GM12891 (cell line): Measurements from ENCODE around the gene IST1. TPM values are rescaled to one million over a fixed set of nuclear protein-coding genes. Genes with fewer than 3 reads are reported as not detected.
A peak's percentile ranks its signal among the peaks of the same experiment; 100 is the strongest.

ENCODE experiments used
- DNase-seq: peaks from one replicate; pipeline ENCODE4 v3.0.0; 2011; ENCODE audit warnings: low spot score; ENCODE audit not compliant: insufficient read length
- FAIRE-seq: peaks from 2 replicates; lab custom pipeline; 2011; peaks lifted over from hg19 to GRCh38; lab: Jason Lieb, UNC
- PAX5 ChIP-seq: IDR thresholded peaks from 2 replicates; pipeline ENCODE4 v1.6.1; 2011; ENCODE audit warnings: low read length, moderate library complexity, mild to moderate bottlenecking; ENCODE audit not compliant: insufficient read depth, severe bottlenecking
- POLR2A ChIP-seq: IDR thresholded peaks from 2 replicates; pipeline ENCODE4 v1.6.1; 2011; ENCODE audit warnings: low read depth, low read length, control low read depth
- POLR2AphosphoS5 ChIP-seq: IDR thresholded peaks from 2 replicates; pipeline ENCODE4 v1.6.1; 2011; ENCODE audit warnings: low read depth, low read length, control low read depth
- POU2F2 ChIP-seq: IDR thresholded peaks from 2 replicates; pipeline ENCODE4 v1.6.1; 2011; ENCODE audit warnings: low read depth, mild to moderate bottlenecking, control low read depth, low read length, moderate library complexity
- SPI1 ChIP-seq: IDR thresholded peaks from 2 replicates; pipeline ENCODE4 v1.6.1; 2011; ENCODE audit warnings: low read depth, low read length, control low read depth
- TAF1 ChIP-seq: IDR thresholded peaks from 2 replicates; pipeline ENCODE4 v1.6.1; 2011; ENCODE audit warnings: low read depth, low read length, control low read depth
- polyA plus RNA-seq: library from polyadenylated mRNA; unstranded; fragments of >200 nt; gene quantifications from one replicate; pipeline ENCODE4 v1.2.1, GENCODE V29; 2012; ENCODE audit warnings: low read depth, missing spikeins, inconsistent platforms; ENCODE audit not compliant: missing spikeins

IST1 gene
- 130 TPM for polyA plus RNA-seq

GRCh38 chr16:71894921-71895678 lies at the start of gene IST1:
Gene IST1 (plus strand): TSS chr16:71895531. CDS start chr16:71915641, 20,110 bp downstream.
- peak; percentile 39 for TF ChIP-seq PAX5
- peak; percentile 86 for TF ChIP-seq TAF1
- TF ChIP-seq POU2F2 = 0 out of 2 replicates have a peak, but pooled peaks have one; percentile 20
- peak; percentile 95 for TF ChIP-seq POLR2AphosphoS5
- peak; percentile 93 for TF ChIP-seq POLR2A
- no peak for TF ChIP-seq SPI1
- peak; percentile 82 for FAIRE-seq
- DNase-seq = peak; percentile 97

- TF ChIP-seq POLR2A (peak; percentile 83), POU2F2 (peak; percentile 36; the same call in 1 of the 2 replicates), TAF1 (peak; percentile 60; the same call in 1 of the 2 replicates), SPI1 (no peak), PAX5 (peak; percentile 47), POLR2AphosphoS5 (peak; percentile 78)
- FAIRE-seq (peak; percentile 94), DNase-seq (peak; percentile 93)
Observed at GRCh38 chr16:71845639-71846430, 49.5 kb upstream of the IST1 start, which contains the start of gene ATXN1L. Gene ATXN1L (plus strand): TSS chr16:71845976. CDS start chr16:71849741, 3,765 bp downstream.

DNA sequence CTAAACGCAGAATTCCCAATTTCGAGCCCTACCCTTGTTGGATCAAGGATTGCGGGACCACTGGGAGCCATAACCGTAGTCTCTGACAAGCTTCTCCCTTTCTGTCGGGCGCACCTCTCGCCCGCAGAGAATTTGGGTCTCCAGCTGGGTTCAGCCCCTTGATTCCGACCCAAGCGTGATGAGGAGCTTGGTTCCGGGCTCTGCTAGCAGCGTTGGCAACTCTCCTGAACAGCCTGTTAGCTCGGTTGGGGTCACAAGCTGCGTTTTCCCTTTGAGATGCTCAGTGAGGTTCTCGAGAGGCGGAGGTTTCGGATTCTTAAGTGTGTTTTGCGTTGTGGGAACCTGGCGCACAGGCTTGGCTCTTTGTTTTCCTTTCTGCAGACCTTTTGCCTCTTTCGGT lies 48.9 kb upstream of the IST1 start:
- DNase-seq (no peak), FAIRE-seq (no peak)
- TF ChIP-seq POU2F2 = no peak
- TF ChIP-seq PAX5 = no peak
- no peak for TF ChIP-seq POLR2A
- no peak for TF ChIP-seq POLR2AphosphoS5
- TF ChIP-seq TAF1 = no peak
- no peak for TF ChIP-seq SPI1

GRCh38 chr16:71847096-71847495 lies 48.2 kb upstream of the IST1 start:
- TF ChIP-seq PAX5 = no peak
- TF ChIP-seq POU2F2 = no peak
- TF ChIP-seq POLR2AphosphoS5 = no peak
- TF ChIP-seq SPI1 = no peak
- TF ChIP-seq TAF1 = no peak
- no peak for TF ChIP-seq POLR2A
- FAIRE-seq (no peak), DNase-seq (no peak)

- no peak for FAIRE-seq
- no peak for TF ChIP-seq POU2F2
- TF ChIP-seq POLR2A = no peak
- TF ChIP-seq PAX5 = no peak
- TF ChIP-seq TAF1 = no peak
- no peak for TF ChIP-seq POLR2AphosphoS5
- no peak for TF ChIP-seq SPI1
Observed at GRCh38 chr16:71848622-71849021, 46.7 kb upstream of the IST1 start.

GRCh38 chr16:71851746-71852145 lies 43.6 kb upstream of the IST1 start:
- TF ChIP-seq TAF1 = no peak
- TF ChIP-seq POLR2A = no peak
- no peak for TF ChIP-seq PAX5
- TF ChIP-seq POU2F2 = no peak
- no peak for TF ChIP-seq SPI1
- no peak for TF ChIP-seq POLR2AphosphoS5
- DNase-seq = no peak
- no peak for FAIRE-seq

More at GRCh38 chr16:71848622-71849021, 46.7 kb upstream of the IST1 start:
- no peak for DNase-seq

DNA sequence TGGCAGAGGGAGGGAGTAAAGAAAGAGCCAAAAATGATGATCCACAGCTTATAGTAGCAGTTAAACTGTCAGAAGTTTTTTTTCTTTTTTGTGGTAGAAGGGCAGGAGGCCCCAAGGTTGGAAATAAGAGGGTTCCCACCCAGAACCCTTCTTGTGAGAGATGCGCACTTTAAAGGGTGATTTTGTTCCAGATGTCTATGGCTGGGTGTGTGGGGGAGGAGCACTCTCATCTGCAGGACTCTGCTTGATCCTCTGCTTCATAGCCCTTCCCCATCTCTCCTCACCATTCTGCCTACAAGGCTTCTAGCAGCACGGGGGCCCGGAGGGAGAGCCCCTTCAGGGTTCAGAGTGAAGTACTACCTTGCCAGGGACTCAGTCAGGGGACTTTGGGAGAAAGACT lies 43.2 kb upstream of the IST1 start:
- FAIRE-seq (no peak), DNase-seq (no peak)
- TF ChIP-seq POU2F2 (no peak), POLR2AphosphoS5 (peak; percentile 29; the same call in 1 of the 2 replicates)

GRCh38 chr16:71852561-71852960 lies 42.8 kb upstream of the IST1 start:
- no peak for DNase-seq

GRCh38 chr16:71853413-71853812 lies 41.9 kb upstream of the IST1 start:
- DNase-seq (peak; percentile 61), FAIRE-seq (peak; percentile 84)
- TF ChIP-seq POU2F2 = no peak
- TF ChIP-seq SPI1 = peak; percentile 97

More at GRCh38 chr16:71852561-71852960, 42.8 kb upstream of the IST1 start:
- no peak for FAIRE-seq
- TF ChIP-seq POLR2A = no peak
- TF ChIP-seq TAF1 = no peak
- TF ChIP-seq POLR2AphosphoS5 = no peak
- TF ChIP-seq SPI1 = no peak
- no peak for TF ChIP-seq POU2F2
- TF ChIP-seq PAX5 = no peak
